IMR-90 (cell line): ENCODE data around the gene COX19. TPM values are rescaled to one million over a fixed set of nuclear protein-coding genes. Genes with fewer than 3 reads are reported as not detected.

Source experiments
- ATAC-seq: fragments of 200-7000 bp; cut with Tn5 transposase; 2 replicates; pipeline ENCODE4 v1.9.1; 2020; ENCODE audit warnings: low read depth, mild to moderate bottlenecking, moderate library complexity
- BruUV-seq: library from RNA; stranded (reverse); fragments of 400-500 nt; replicated peaks from 2 replicates; lab custom pipeline; 2021; lab: Mats Ljungman, UMichigan
- CTCF ChIA-PET: fragments of 300-600 bp; formaldehyde crosslinking; extraction: SDS; loops from one replicate; lab custom pipeline; 2021; ENCODE audit warnings: antibody characterized with exemption; lab: Yijun Ruan, JAX
- POLR2A ChIA-PET: fragments of 300-600 bp; sonication (Branson Sonifier 250); formaldehyde crosslinking; loops from one replicate; lab custom pipeline; 2022; ENCODE audit warnings: antibody characterized with exemption; ENCODE audit not compliant: unreplicated experiment; lab: Charles Lee
- DNase-seq: peaks from one replicate; pipeline ENCODE4 v3.0.0; 2013
- H2AFZ ChIP-seq: replicated peaks from 2 replicates; pipeline ENCODE3; 2013; ENCODE audit warnings: low read length, mild to moderate bottlenecking; ENCODE audit not compliant: poor library complexity
- H2AK5ac ChIP-seq: 2 replicates; pipeline ENCODE4 v1.6.1; 2013; ENCODE audit warnings: low read depth, low read length, inconsistent platforms
- H2AK9ac ChIP-seq: replicated peaks from 2 replicates; pipeline ENCODE3; 2013; ENCODE audit warnings: mild to moderate bottlenecking, low read depth, low read length, moderate library complexity; ENCODE audit not compliant: poor library complexity
- H2BK120ac ChIP-seq: 2 replicates; pipeline ENCODE4 v1.6.1; 2013; ENCODE audit warnings: low read depth, low read length, inconsistent platforms
- H2BK15ac ChIP-seq: 3 replicates; pipeline ENCODE4 v1.6.1; 2013; ENCODE audit warnings: low read depth, low read length, inconsistent platforms
- H2BK20ac ChIP-seq: 2 replicates; pipeline ENCODE4 v1.6.1; 2013; ENCODE audit warnings: low read depth, mild to moderate bottlenecking, inconsistent platforms, low read length, moderate library complexity
- H2BK5ac ChIP-seq: 2 replicates; pipeline ENCODE4 v1.6.1; 2013; ENCODE audit warnings: mild to moderate bottlenecking, low read depth, low read length, inconsistent platforms; ENCODE audit not compliant: poor library complexity, severe bottlenecking
- H3K14ac ChIP-seq: replicated peaks from 2 replicates; pipeline ENCODE4 v1.6.1; 2013; ENCODE audit warnings: low read depth, low read length, inconsistent platforms
- H3K18ac ChIP-seq: 2 replicates; pipeline ENCODE4 v1.6.1; 2013; ENCODE audit warnings: low read depth, low read length, control low read depth
- H3K23ac ChIP-seq: 2 replicates; pipeline ENCODE4 v1.6.1; 2013; ENCODE audit warnings: low read depth, low read length, inconsistent platforms
- H3K27ac ChIP-seq: 2 replicates; pipeline ENCODE4 v1.5.1; 2013; ENCODE audit warnings: mild to moderate bottlenecking, control low read depth, low read length; ENCODE audit not compliant: insufficient read depth
- H3K27me3 ChIP-seq: 2 replicates; pipeline ENCODE4 v1.6.1; 2013; ENCODE audit warnings: low read length; ENCODE audit not compliant: control insufficient read depth, insufficient read depth
- H3K36me3 ChIP-seq: 2 replicates; pipeline ENCODE4 v1.6.1; 2013; ENCODE audit warnings: low read length, mixed read lengths; ENCODE audit not compliant: control insufficient read depth, insufficient read depth
- H3K4ac ChIP-seq: 2 replicates; pipeline ENCODE4 v1.6.1; 2013; ENCODE audit warnings: low read depth, low read length, inconsistent platforms
- H3K4me1 ChIP-seq: 2 replicates; pipeline ENCODE4 v1.6.1; 2013; ENCODE audit warnings: low read length, mixed read lengths; ENCODE audit not compliant: control insufficient read depth, insufficient read depth
- H3K4me2 ChIP-seq: 2 replicates; pipeline ENCODE4 v1.6.1; 2013; ENCODE audit warnings: low read depth, mild to moderate bottlenecking, control low read depth, low read length, moderate library complexity
- H3K4me3 ChIP-seq: 2 replicates; pipeline ENCODE4 v1.5.1; 2013; ENCODE audit warnings: low read depth, mild to moderate bottlenecking, control low read depth, low read length, moderate library complexity; ENCODE audit not compliant: insufficient read depth
- H3K56ac ChIP-seq: 2 replicates; pipeline ENCODE4 v1.6.1; 2013; ENCODE audit warnings: low read length, inconsistent platforms; ENCODE audit not compliant: insufficient read depth; ENCODE audit errors: extremely low read depth
- H3K79me1 ChIP-seq, 2 experiments: 2 replicates each; pipeline ENCODE4 v1.6.1; 2013; ENCODE audit warnings: low read length in 2 of 2, inconsistent platforms in 1 of 2, low read depth in 1 of 2
- H3K9ac ChIP-seq: 2 replicates; pipeline ENCODE4 v1.6.1; 2013; ENCODE audit warnings: low read depth, low read length, control low read depth
- H3K9me1 ChIP-seq: 2 replicates; pipeline ENCODE4 v1.6.1; 2013; ENCODE audit warnings: low read length, inconsistent platforms; ENCODE audit not compliant: insufficient read depth
- H3K9me3 ChIP-seq: 2 replicates; pipeline ENCODE4 v1.6.1; 2013; ENCODE audit warnings: low read length; ENCODE audit not compliant: control insufficient read depth, insufficient read depth
- H4K20me1 ChIP-seq: 2 replicates; pipeline ENCODE4 v1.6.1; 2013; ENCODE audit warnings: low read length, inconsistent platforms; ENCODE audit not compliant: insufficient read depth
- H4K5ac ChIP-seq: 2 replicates; pipeline ENCODE4 v1.6.1; 2013; ENCODE audit warnings: mild to moderate bottlenecking, low read depth, low read length, control low read depth
- H4K8ac ChIP-seq, 2 experiments: 2 replicates each; pipeline ENCODE4 v1.6.1; 2013; ENCODE audit warnings: low read depth in 2 of 2, low read length in 2 of 2, control low read depth in 1 of 2, inconsistent platforms in 1 of 2
- H4K91ac ChIP-seq: 2 replicates; pipeline ENCODE4 v1.6.1; 2013; ENCODE audit warnings: low read depth, low read length, inconsistent platforms; ENCODE audit not compliant: insufficient read depth
- CEBPB ChIP-seq: IDR thresholded peaks from 2 replicates; pipeline ENCODE4 v1.6.1; 2012; ENCODE audit warnings: low read depth, low read length, improper control_type of control experiment
- MAZ ChIP-seq: IDR thresholded peaks from 2 replicates; pipeline ENCODE4 v1.6.1; 2012; ENCODE audit warnings: low read depth, mild to moderate bottlenecking, low read length, improper control_type of control experiment, moderate library complexity, borderline replicate concordance
- SMC3 ChIP-seq: fragments of 150-350 bp; IDR thresholded peaks from 2 replicates; pipeline ENCODE4 v1.6.1; 2016; ENCODE audit warnings: low read depth, mild to moderate bottlenecking, antibody characterized with exemption, low read length, moderate library complexity
- WGBS, 2 experiments: methylation state at CpG; one replicate each; pipeline versions ENCODE4 v1.1.5 to v1.1.7; 2013; ENCODE audit warnings: missing lambda C conversion rate in 2 of 2; ENCODE audit not compliant: insufficient read length in 1 of 2; ENCODE audit errors: extremely low coverage in 2 of 2; 5-methylcytosine and 5-hydroxymethylcytosine counted together
- dilution Hi-C: fragments of 300-500 bp; cut with HindIII; formaldehyde crosslinking; loops from one replicate; pipeline ENCODE4 v1.14.3; 2018; ENCODE audit warnings: low sequenced_read_pairs; ENCODE audit not compliant: unreplicated experiment
- in situ Hi-C: fragments of 300-500 bp; cut with MboI; formaldehyde crosslinking; loops from 3 replicates; pipeline ENCODE4 v1.14.3; 2019; ENCODE audit warnings: low sequenced_read_pairs, inconsistent platforms, mixed read lengths
- intact Hi-C: fragments of 100-400 bp; cut with micrococcal nuclease; formaldehyde crosslinking; loops from 2 replicates; pipeline ENCODE4 v1.10.0; 2022
- polyA plus RNA-seq, 3 experiments: library from polyadenylated mRNA; depleted of rRNA; stranded (reverse); fragments of >200 nt; gene quantifications; 2 replicates each; pipeline ENCODE4 v1.2.3, GENCODE V29; 2012; ENCODE audit warnings: low replicate concordance in 1 of 3
- total RNA-seq: library from RNA; depleted of rRNA; stranded (reverse); fragments of >200 nt; gene quantifications from 2 replicates; pipeline ENCODE4 v1.2.3, GENCODE V29; 2012

The COX19 gene
- total and polyA plus RNA-seq, 2 of the 4 experiments (the other 2 are of a cell fraction) = 3.9 to 7.3 TPM

DNA sequence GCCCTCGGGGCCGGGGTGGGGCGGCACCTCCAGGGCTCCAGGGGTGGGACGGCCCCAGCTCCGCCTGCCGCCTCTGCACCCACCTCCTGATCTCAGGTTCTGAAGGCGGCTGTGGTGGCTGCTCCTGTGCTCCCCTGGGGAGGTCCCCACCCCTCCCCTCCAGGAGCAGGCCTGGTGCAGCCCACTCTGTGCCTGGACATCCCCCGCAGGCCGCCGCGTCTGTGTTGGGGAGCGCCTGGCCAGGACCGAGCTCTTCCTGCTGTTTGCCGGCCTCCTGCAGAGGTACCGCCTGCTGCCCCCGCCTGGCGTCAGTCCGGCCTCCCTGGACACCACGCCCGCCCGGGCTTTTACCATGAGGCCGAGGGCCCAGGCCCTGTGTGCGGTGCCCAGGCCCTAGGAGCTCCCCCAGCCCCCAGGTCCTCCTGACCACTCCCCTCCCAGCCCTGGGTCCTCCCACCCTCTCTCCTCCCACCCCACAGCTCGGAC lies 13.1 kb upstream of the COX19 start:
- Histone ChIP-seq H3K27ac (no peak overlapping the region), H2BK5ac (no peak overlapping the region), H2BK20ac (no peak overlapping the region), H4K91ac (no peak overlapping the region), H3K4me3 (no peak overlapping the region), H3K36me3 (no peaks in the 10 kb centered on the region), H3K18ac (no peak overlapping the region), H2BK15ac (no peak overlapping the region), H4K8ac (no peak overlapping the region), H3K56ac (no peak overlapping the region), H3K4me1 (no peaks in the 10 kb centered on the region; the same call in 1 of the 2 replicates), H3K9me3 (no peaks in the 10 kb centered on the region), H4K5ac (no peak overlapping the region), H3K4ac (no peak overlapping the region), H4K20me1 (peaks cover 7% of the 10 kb centered on the region; the same call in 1 of the 2 replicates), H3K9me1 (no peaks in the 10 kb centered on the region), H3K14ac (no peak overlapping the region), H2BK120ac (no peak overlapping the region), H3K79me1 (no peaks in the 10 kb centered on the region), H3K4me2 (no peak overlapping the region), H3K9ac (no peak overlapping the region), H2AK5ac (no peak overlapping the region), H3K23ac (no peak overlapping the region), H3K27me3 (no peaks in the 10 kb centered on the region; the same call in 1 of the 2 replicates), H2AK9ac (peak overlapping the region; percentile 82), H2AFZ (peak overlapping the region; percentile 70)
- in situ Hi-C loops = no loop called here
- DNase-seq = no peak
- dilution Hi-C loops = no loop called here
- ChIA-PET CTCF (no interaction called here), POLR2A (no interaction called here)
- no peak for TF ChIP-seq SMC3
- no peak for TF ChIP-seq MAZ
- no peak for TF ChIP-seq CEBPB
- BruUV-seq = no TSS peak
- 24% methylated on average over 10 of the region's 24 CpGs; no CpG with 5 or more reads in 1 of the 2 experiments for WGBS, 2 experiments
- intact Hi-C loops = no loop called here
- no peak for ATAC-seq
